Panc1 (cell line): ENCODE measurements around the gene ADGRA1. TPM values are rescaled to one million over a fixed set of nuclear protein-coding genes. Genes with fewer than 3 reads are reported as not detected.

Source experiments
- ATAC-seq: fragments of 200-7000 bp; cut with Tn5 transposase; 2 replicates; pipeline ENCODE4 v1.9.1; 2020; ENCODE audit warnings: mild to moderate bottlenecking, moderate library complexity
- BruUV-seq: library from RNA; stranded (reverse); fragments of 400-500 nt; replicated peaks from 2 replicates; lab custom pipeline; 2021; lab: Mats Ljungman, UMichigan
- CTCF ChIA-PET: fragments of 300-600 bp; sonication (Branson Sonifier 250); formaldehyde crosslinking; loops from one replicate; lab custom pipeline; 2022; ENCODE audit warnings: antibody characterized with exemption; lab: Charles Lee
- POLR2A ChIA-PET: fragments of 300-600 bp; sonication (Branson Sonifier 250); formaldehyde crosslinking; loops from one replicate; lab custom pipeline; 2022; ENCODE audit warnings: antibody characterized with exemption; lab: Charles Lee
- DNase-seq: peaks from one replicate; pipeline ENCODE4 v3.0.0-alpha.2; 2010; ENCODE audit warnings: low read depth, low spot score
- H3K27ac ChIP-seq: 2 replicates; pipeline ENCODE4 v1.5.1; 2011; ENCODE audit warnings: mild to moderate bottlenecking, low read length, inconsistent platforms
- H3K27me3 ChIP-seq: fragments of 200-500 bp; sonication (Bioruptor generic); 2 replicates; pipeline ENCODE4 v1.6.0; 2014; ENCODE audit warnings: low read length, inconsistent platforms; ENCODE audit not compliant: control insufficient read depth, insufficient read depth
- H3K36me3 ChIP-seq: fragments of 200-500 bp; sonication (Bioruptor generic); 2 replicates; pipeline ENCODE4 v1.5.1; 2014; ENCODE audit warnings: inconsistent platforms, mild to moderate bottlenecking, low read length, moderate library complexity; ENCODE audit not compliant: control insufficient read depth, insufficient read depth
- H3K4me1 ChIP-seq: 2 replicates; pipeline ENCODE4 v1.5.1; 2011; ENCODE audit warnings: inconsistent platforms, mild to moderate bottlenecking, low read length, moderate library complexity; ENCODE audit not compliant: control insufficient read depth, insufficient read depth
- H3K4me3 ChIP-seq, 2 experiments: 2 replicates each; pipeline ENCODE4 v1.5.1; 2011 to 2012; ENCODE audit warnings: low read depth in 2 of 2, low read length in 2 of 2, mild to moderate bottlenecking in 2 of 2, inconsistent platforms in 1 of 2, moderate library complexity in 1 of 2
- H3K9me3 ChIP-seq: fragments of 200-500 bp; sonication (Bioruptor generic); 2 replicates; pipeline ENCODE4 v1.5.1; 2014; ENCODE audit warnings: low read depth, mild to moderate bottlenecking, inconsistent platforms, low read length, moderate library complexity; ENCODE audit not compliant: control insufficient read depth, insufficient read depth
- CTCF ChIP-seq: fragments of 450-650 bp; IDR thresholded peaks from 2 replicates; pipeline ENCODE4 v1.5.1; 2017; ENCODE audit warnings: mild to moderate bottlenecking
- POLR2AphosphoS5 ChIP-seq: IDR thresholded peaks from 2 replicates; pipeline ENCODE4 v1.6.1; 2012; ENCODE audit warnings: mild to moderate bottlenecking, low read depth, low read length, moderate library complexity
- REST ChIP-seq, 2 experiments: IDR thresholded peaks; 2 replicates each; pipeline ENCODE4 v1.6.1; 2011 to 2012; ENCODE audit warnings: low read depth in 2 of 2, control low read depth in 1 of 2, low read length in 1 of 2, mild to moderate bottlenecking in 1 of 2, moderate library complexity in 1 of 2; ENCODE audit not compliant: insufficient read depth in 1 of 2
- SIN3A ChIP-seq: IDR thresholded peaks from 2 replicates; pipeline ENCODE4 v1.6.1; 2012; ENCODE audit warnings: low read depth, mild to moderate bottlenecking, low read length, moderate library complexity, borderline replicate concordance; ENCODE audit not compliant: insufficient read depth
- TCF7L2 ChIP-seq: IDR thresholded peaks from 2 replicates; pipeline ENCODE4 v1.6.1; 2011; ENCODE audit warnings: mild to moderate bottlenecking, low read depth, low read length, inconsistent platforms
- in situ Hi-C: cut with HindIII; loops from 2 replicates; pipeline ENCODE4 v1.10.0; 2016; ENCODE audit warnings: low sequenced_read_pairs, low pct_unique_long_range_greater_than_20kb
- intact Hi-C: fragments of 100-400 bp; cut with micrococcal nuclease; formaldehyde crosslinking; loops from one replicate; pipeline ENCODE4 v1.10.0; 2022; ENCODE audit not compliant: unreplicated experiment
- total RNA-seq: library from RNA; stranded (reverse); gene quantifications from one replicate; pipeline ENCODE4 v1.2.1, GENCODE V29; 2021; ENCODE audit not compliant: unreplicated experiment

ADGRA1 gene
- total RNA-seq, 1 experiment from 2014 or later = 0.05 TPM

DNA sequence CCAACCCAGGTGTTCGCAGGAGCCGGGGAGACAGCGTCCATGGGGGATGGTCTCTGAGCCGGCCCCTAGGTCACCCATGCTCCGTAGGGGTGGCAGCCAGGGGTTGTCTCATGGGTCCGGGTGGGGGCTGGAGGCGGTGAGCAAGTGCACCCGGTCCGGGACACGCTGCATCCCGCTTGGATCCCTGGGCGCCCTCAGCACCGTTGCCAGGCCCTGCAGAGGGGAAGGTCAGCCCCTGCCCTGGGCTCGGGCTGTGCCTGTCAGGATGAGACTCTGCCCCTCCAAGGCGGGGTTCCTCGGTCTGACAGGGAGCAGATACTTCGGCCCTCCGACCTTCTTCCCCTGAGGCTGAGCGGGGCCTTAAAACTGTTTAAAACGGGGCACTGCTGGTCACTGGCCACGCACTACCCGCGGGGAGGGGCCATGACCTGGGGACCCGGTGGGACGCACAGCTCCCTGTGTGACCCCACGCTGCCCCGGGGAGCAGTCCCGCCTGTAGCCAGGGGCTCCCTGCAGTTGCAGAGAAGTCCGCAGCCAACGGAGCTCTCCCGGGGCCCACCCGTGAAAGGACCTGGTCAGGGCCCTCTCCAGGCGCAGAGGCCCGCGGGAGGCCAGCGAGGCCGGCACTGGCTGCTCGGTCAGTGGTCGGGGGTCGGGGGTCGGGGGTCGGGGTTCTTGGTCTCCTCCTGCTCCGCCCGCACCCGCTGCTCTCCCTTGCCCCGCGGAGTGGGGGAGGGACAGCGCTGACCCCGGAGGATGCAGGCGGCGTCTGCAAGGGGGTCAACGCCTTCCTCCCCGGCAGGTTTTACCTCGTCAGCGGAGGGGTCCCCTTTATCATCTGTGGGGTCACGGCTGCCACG, 38.9 kb downstream of the ADGRA1 start:
- intact Hi-C loops = no loop called here
- ChIA-PET POLR2A (no interaction called here), CTCF (no interaction called here)
- Histone ChIP-seq H3K4me3 (no peak overlapping the region), H3K36me3 (no peaks in the 10 kb centered on the region), H3K27me3 (no peaks in the 10 kb centered on the region; the same call in 1 of the 2 replicates), H3K9me3 (no peaks in the 10 kb centered on the region), H3K27ac (no peak overlapping the region), H3K4me1 (no peaks in the 10 kb centered on the region; the same call in 1 of the 2 replicates)
- in situ Hi-C loops = no loop called here
- DNase-seq (no peak), ATAC-seq (no peak)
- BruUV-seq = no TSS peak
- TF ChIP-seq SIN3A (no peak), TCF7L2 (no peak), POLR2AphosphoS5 (no peak)

DNA sequence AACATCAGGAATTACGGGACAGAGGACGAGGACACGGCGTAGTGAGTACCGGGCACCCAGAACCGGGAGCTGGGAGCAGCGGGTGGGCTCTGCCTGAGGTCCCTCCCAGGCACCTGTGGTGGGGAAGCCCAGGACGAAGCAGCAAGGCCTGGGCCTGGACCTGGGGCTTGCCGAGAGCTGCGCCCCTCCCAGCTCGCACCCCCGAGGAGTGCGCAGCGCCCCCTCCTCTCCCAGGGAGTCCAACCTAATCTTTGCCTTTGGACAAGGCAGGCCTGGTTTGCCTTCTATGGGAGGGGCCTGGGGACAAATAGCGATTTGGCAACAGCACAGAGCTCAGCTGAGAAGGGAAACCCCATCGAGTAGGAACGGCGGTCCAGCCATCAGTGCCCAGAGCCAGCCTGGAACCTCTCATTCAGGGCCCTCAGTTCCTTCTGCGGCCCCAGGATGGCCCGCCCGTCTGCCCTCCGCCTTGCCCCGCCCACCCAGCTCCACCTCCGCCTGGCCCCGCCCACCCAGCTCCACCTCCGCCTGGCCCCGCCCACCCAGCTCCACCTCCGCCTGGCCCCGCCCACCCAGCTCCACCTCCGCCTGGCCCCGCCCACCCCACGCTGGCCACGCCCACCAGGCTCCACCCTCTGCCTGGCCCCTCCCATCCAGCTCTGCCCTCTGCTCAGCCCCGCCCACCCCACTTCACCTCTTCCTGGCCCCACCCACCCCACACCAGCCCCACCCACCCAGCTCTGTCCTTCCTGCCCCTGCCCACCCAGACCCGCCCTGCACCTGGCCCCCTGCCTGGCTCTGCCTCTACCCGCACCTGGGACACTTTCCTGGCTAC, 39.8 kb downstream of the ADGRA1 start:
- Histone ChIP-seq H3K27me3 (no peaks in the 10 kb centered on the region; the same call in 1 of the 2 replicates), H3K27ac (no peak overlapping the region), H3K9me3 (no peaks in the 10 kb centered on the region), H3K4me3 (peak overlapping the region in 1 of 2 experiments; percentile 24; a peak in 2 of 4 replicates), H3K4me1 (no peaks in the 10 kb centered on the region; the same call in 1 of the 2 replicates), H3K36me3 (no peaks in the 10 kb centered on the region)
- ChIA-PET POLR2A (interaction anchor here (0.6 kb wide), 2 partner anchors 194 to 604 kb away, joined by 5 to 6 read pairs; no protein-coding TSS in a partner anchor), CTCF (interaction anchor here (0.6 to 0.7 kb wide), 3 partner anchors 32 to 348 kb away, joined by 3 to 7 read pairs (median 5); no protein-coding TSS in a partner anchor)
- TF ChIP-seq POLR2AphosphoS5 (no peak), REST (IDR thresholded peaks at IDR 0.05; ENCODE audit: insufficient read depth in 1 of 2, low read depth in 2 of 2, low read length in 1 of 2) (no peak), TCF7L2 (no peak), CTCF (no peak), SIN3A (no peak)
- in situ Hi-C loops (no loop called here), intact Hi-C loops (no loop called here)
- DNase-seq (no peak), ATAC-seq (peak; percentile 42)
- no TSS peak for BruUV-seq
